ENCODE measurements around the gene CARD9.

- no peak for TF ChIP-seq CTCF (IDR thresholded peaks at IDR 0.05)
- no peak for TF ChIP-seq POLR2A (IDR thresholded peaks at IDR 0.05)
Observed at GRCh38 chr9:136318776-136319241, 54.7 kb downstream of the CARD9 start.

All from thyroid gland (tissue), 4 donors.